HL-60 (cell line): ENCODE data around the gene CACNA2D3.

ENCODE experiments used
- DNase-seq, 2 experiments: peaks; one replicate each; pipeline ENCODE4 v3.0.0-alpha.2; 2010 to 2020; ENCODE audit warnings: low read depth in 1 of 2, low spot score in 1 of 2
- H3K27ac ChIP-seq: fragments of 250-450 bp; sonication (Bioruptor Pico); replicated peaks from 2 replicates; pipeline ENCODE4 v1.5.1; 2020; ENCODE audit warnings: mild to moderate bottlenecking, moderate library complexity
- H3K27me3 ChIP-seq: fragments of 250-450 bp; sonication (Bioruptor Pico); 2 replicates; pipeline ENCODE4 v1.5.1; 2021; ENCODE audit warnings: mild to moderate bottlenecking, moderate library complexity; ENCODE audit not compliant: insufficient read depth, poor library complexity, severe bottlenecking
- H3K4me3 ChIP-seq: replicated peaks from 2 replicates; pipeline ENCODE4 v1.5.1; 2011; ENCODE audit warnings: mild to moderate bottlenecking, control low read depth, low read length; ENCODE audit not compliant: insufficient read depth
- GABPA ChIP-seq: IDR thresholded peaks from 2 replicates; pipeline ENCODE4 v1.6.1; 2012; ENCODE audit warnings: low read depth
- POLR2AphosphoS5 ChIP-seq: IDR thresholded peaks from 2 replicates; pipeline ENCODE4 v1.6.1; 2012; ENCODE audit warnings: low read depth
- REST ChIP-seq: IDR thresholded peaks from 2 replicates; pipeline ENCODE4 v1.6.1; 2012; ENCODE audit warnings: low read depth; ENCODE audit not compliant: insufficient replicate concordance
- SPI1 ChIP-seq: IDR thresholded peaks from 2 replicates; pipeline ENCODE4 v1.6.1; 2012; ENCODE audit warnings: low read depth, mild to moderate bottlenecking, borderline replicate concordance
- TF ChIP-seq, protein P1 (sequence below): IDR thresholded peaks from one replicate; pipeline ENCODE4 v1.5.1; 2011; ENCODE audit warnings: low read length, control low read depth, inconsistent platforms; ENCODE audit not compliant: insufficient read depth

Gene CACNA2D3

DNA sequence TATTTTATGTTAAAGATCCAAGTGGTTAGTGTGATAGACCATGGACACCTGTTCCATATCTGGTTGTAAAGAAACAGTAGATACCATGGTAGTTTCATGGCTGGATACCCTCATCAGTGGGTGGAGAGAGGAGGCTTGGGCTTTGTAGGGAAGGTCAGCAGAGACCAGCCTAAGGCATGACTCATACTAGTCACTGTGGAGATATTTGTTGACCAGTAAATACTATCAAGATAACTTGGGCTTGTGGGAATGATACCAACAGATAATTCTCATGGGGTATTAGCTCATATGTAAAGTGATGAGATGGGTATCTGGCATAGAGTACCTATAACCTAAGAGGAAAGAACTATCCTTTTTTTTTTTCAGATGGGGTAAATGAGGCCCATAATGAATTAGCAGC is 354.5 kb downstream of the CACNA2D3 start:
- TF ChIP-seq, protein P1, sequence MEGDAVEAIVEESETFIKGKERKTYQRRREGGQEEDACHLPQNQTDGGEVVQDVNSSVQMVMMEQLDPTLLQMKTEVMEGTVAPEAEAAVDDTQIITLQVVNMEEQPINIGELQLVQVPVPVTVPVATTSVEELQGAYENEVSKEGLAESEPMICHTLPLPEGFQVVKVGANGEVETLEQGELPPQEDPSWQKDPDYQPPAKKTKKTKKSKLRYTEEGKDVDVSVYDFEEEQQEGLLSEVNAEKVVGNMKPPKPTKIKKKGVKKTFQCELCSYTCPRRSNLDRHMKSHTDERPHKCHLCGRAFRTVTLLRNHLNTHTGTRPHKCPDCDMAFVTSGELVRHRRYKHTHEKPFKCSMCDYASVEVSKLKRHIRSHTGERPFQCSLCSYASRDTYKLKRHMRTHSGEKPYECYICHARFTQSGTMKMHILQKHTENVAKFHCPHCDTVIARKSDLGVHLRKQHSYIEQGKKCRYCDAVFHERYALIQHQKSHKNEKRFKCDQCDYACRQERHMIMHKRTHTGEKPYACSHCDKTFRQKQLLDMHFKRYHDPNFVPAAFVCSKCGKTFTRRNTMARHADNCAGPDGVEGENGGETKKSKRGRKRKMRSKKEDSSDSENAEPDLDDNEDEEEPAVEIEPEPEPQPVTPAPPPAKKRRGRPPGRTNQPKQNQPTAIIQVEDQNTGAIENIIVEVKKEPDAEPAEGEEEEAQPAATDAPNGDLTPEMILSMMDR = no peak
- TF ChIP-seq SPI1 (no peak), POLR2AphosphoS5 (no peak), GABPA (no peak), REST (no peak)

GRCh38 chr3:54481606-54482365 is 359.4 kb downstream of the CACNA2D3 start:
- Histone ChIP-seq H3K27me3 (no peaks in the 10 kb centered on the region), H3K4me3 (no peak overlapping the region), H3K27ac (no peak overlapping the region)
- DNase-seq = no peak
- TF ChIP-seq POLR2AphosphoS5 (no peak), SPI1 (no peak), REST (no peak), GABPA (no peak)
- TF ChIP-seq, protein P1 = no peak

More for the DNA sequence above, 354.5 kb downstream of the CACNA2D3 start:
- Histone ChIP-seq H3K4me3 (no peak overlapping the region), H3K27ac (no peak overlapping the region), H3K27me3 (no peaks in the 10 kb centered on the region)
- DNase-seq = no peak

- Histone ChIP-seq H3K27me3 (no peaks in the 10 kb centered on the region), H3K27ac (no peak overlapping the region), H3K4me3 (no peak overlapping the region)
- TF ChIP-seq SPI1 (no peak), POLR2AphosphoS5 (no peak), REST (no peak), GABPA (no peak)
- TF ChIP-seq, protein P1 = no peak
- no peak for DNase-seq
These were observed 362.0 kb downstream of the CACNA2D3 start for GRCh38 chr3:54484334-54484733.
